WERI-Rb-1 (cell line): ENCODE data around the gene TMEM119.
"Not testable (repeated sequence)": the region's sequence is repeated elsewhere in the genome, so short reads cannot be mapped to it uniquely, and the experiment has no call there.

ENCODE experiments used
- DNase-seq: peaks from one replicate; pipeline ENCODE4 v3.0.0-alpha.2; 2020
- H3K27ac ChIP-seq: fragments of 250-450 bp; sonication (Bioruptor Pico); 2 replicates; pipeline ENCODE4 v1.5.1; 2020; ENCODE audit warnings: mild to moderate bottlenecking, moderate library complexity
- H3K27me3 ChIP-seq: fragments of 250-450 bp; sonication (Bioruptor Pico); 2 replicates; pipeline ENCODE4 v1.5.1; 2021; ENCODE audit warnings: mild to moderate bottlenecking, low read depth, moderate library complexity; ENCODE audit not compliant: insufficient read depth, severe bottlenecking
- H3K36me3 ChIP-seq: fragments of 250-450 bp; sonication (Bioruptor Pico); 2 replicates; pipeline ENCODE4 v1.5.1; 2020; ENCODE audit warnings: mild to moderate bottlenecking, moderate library complexity
- H3K4me3 ChIP-seq: 2 replicates; pipeline ENCODE4 v1.5.1; 2011; ENCODE audit warnings: low read depth, mild to moderate bottlenecking, control low read depth, low read length
- H3K9me3 ChIP-seq: fragments of 250-450 bp; sonication (Bioruptor Pico); 2 replicates; pipeline ENCODE4 v1.5.1; 2021; ENCODE audit warnings: mild to moderate bottlenecking, moderate library complexity; ENCODE audit not compliant: severe bottlenecking
- CTCF ChIP-seq: IDR thresholded peaks from 2 replicates; pipeline ENCODE4 v1.5.1; 2011; ENCODE audit warnings: low read depth, mild to moderate bottlenecking, control low read depth, inconsistent platforms, low read length

Gene TMEM119

GRCh38 chr12:108622921-108623514 lies 25.1 kb upstream of the TMEM119 start:
- H3K9me3 ChIP-seq, result no peaks in the 10 kb centered on the region
- no peaks in the 10 kb centered on the region for H3K27me3 ChIP-seq
- no peaks in the 10 kb centered on the region for H3K36me3 ChIP-seq
- no peak overlapping the region for H3K27ac ChIP-seq
- no peak overlapping the region for H3K4me3 ChIP-seq
- DNase-seq, result no peak
- no peak for TF ChIP-seq CTCF

GRCh38 chr12:108622421-108622820 lies 24.5 kb upstream of the TMEM119 start:
- no peaks in the 10 kb centered on the region for H3K27me3 ChIP-seq
- DNase-seq, result no peak
- no peak overlapping the region for H3K27ac ChIP-seq
- no peaks in the 10 kb centered on the region for H3K36me3 ChIP-seq
- no peaks in the 10 kb centered on the region for H3K9me3 ChIP-seq
- H3K4me3 ChIP-seq, result no peak overlapping the region
- TF ChIP-seq CTCF, result no peak

- Histone ChIP-seq H3K27me3 (no peaks in the 10 kb centered on the region), H3K36me3 (no peaks in the 10 kb centered on the region), H3K4me3 (no peak overlapping the region), H3K27ac (no peak overlapping the region), H3K9me3 (no peaks in the 10 kb centered on the region)
- DNase-seq, result no peak
- TF ChIP-seq CTCF, result no peak
These were observed 23.3 kb upstream of the TMEM119 start for GRCh38 chr12:108621161-108621560.

GRCh38 chr12:108620236-108620879 lies 22.5 kb upstream of the TMEM119 start:
- no peak for DNase-seq

GRCh38 chr12:108619369-108620160 lies 21.7 kb upstream of the TMEM119 start:
- no peak overlapping the region for H3K27ac ChIP-seq
- no peaks in the 10 kb centered on the region for H3K9me3 ChIP-seq
- no peaks in the 10 kb centered on the region for H3K27me3 ChIP-seq
- TF ChIP-seq CTCF, result no peak
- no peak overlapping the region for H3K4me3 ChIP-seq
- H3K36me3 ChIP-seq, result no peaks in the 10 kb centered on the region
- DNase-seq, result no peak

More at GRCh38 chr12:108620236-108620879, 22.5 kb upstream of the TMEM119 start:
- TF ChIP-seq CTCF, result no peak
- Histone ChIP-seq H3K4me3 (no peak overlapping the region), H3K36me3 (no peaks in the 10 kb centered on the region), H3K27ac (no peak overlapping the region), H3K27me3 (no peaks in the 10 kb centered on the region), H3K9me3 (no peaks in the 10 kb centered on the region)

DNA sequence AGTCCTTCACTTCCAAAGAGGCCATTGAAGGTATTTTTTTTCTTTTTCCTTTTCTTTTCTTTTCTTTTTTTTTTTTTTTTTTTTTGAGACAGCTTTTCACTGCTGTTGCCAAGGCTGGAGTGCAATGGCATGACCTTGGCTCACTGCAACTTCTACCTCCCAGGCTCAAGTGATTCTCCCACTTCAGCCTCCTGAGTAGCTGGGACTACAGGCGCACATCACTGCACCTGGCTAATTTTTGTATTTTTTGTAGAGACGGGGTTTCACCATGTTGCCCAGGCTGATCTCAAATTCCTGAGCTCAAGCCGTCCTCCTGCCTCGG lies 21.0 kb upstream of the TMEM119 start:
- not testable (repeated sequence) for H3K4me3 ChIP-seq, H3K9me3 ChIP-seq, DNase-seq, H3K27me3 ChIP-seq, H3K27ac ChIP-seq, H3K36me3 ChIP-seq
